ENCODE data around the gene SMIM5. TPM values are rescaled to one million over a fixed set of nuclear protein-coding genes. Genes with fewer than 3 reads are reported as not detected.

Gene SMIM5, protein sequence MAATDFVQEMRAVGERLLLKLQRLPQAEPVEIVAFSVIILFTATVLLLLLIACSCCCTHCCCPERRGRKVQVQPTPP
- total RNA-seq (1 to 10 TPM in 3 of 4 donors, under 1 TPM in 1; 0.82 to 7.2 (median 3.8) TPM), polyA plus RNA-seq (10 to 100 TPM in 1 of 3 donors, 1 to 10 TPM in 2; 5.5 to 29.6 (median 6.0) TPM)

GRCh38 chr17:75632863-75633485 lies at the start of gene SMIM5:
Gene SMIM5, plus strand, starts transcription at chr17:75633434. Its CDS starts 6,768 bp downstream, at chr17:75640202.
- Histone ChIP-seq H3K4me3 (peak within 1 kb of the TSS; percentile 4 to 35 (median 32)), H3K4me1 (peaks cover 0 to 32% (median 23%) of the 10 kb centered on the region in 4 donors), H3K27me3 (no peaks in the 10 kb centered on the region), H3K9me3 (no peaks in the 10 kb centered on the region), H3K36me3 (peaks cover 0 to 6% (median 0%) of the 10 kb centered on the region in 4 donors), H3K27ac (peak within 1 kb of the TSS; percentile 76 to 85 (median 82))
- peak; percentile 95 for DNase-seq
- TF ChIP-seq POLR2A (IDR thresholded peaks at IDR 0.05) = no peak
- peak; percentile 32 to 60 (median 54) for TF ChIP-seq POLR2AphosphoS5 (IDR thresholded peaks at IDR 0.05)
- TF ChIP-seq CTCF (IDR thresholded peaks at IDR 0.05) = peak; percentile 58 to 93 (median 84)
- no peak for TF ChIP-seq EP300 (IDR thresholded peaks at IDR 0.05)
- intact Hi-C loops (cut with DNase I) = loop anchor here (1.0 kb wide), 1 partner anchor 116 kb away; no protein-coding TSS in a partner anchor
- 11 to 21% methylated on average over 19 of the region's 19 CpGs for WGBS, 2 donors

- intact Hi-C loops (cut with DNase I) = loop anchor here (5.0 to 10.0 kb wide), 2 partner anchors 178 to 300 kb away; partner anchors contain the start of genes GRB2 and SLC25A19
- H3K27me3 ChIP-seq = peaks cover 0 to 5% (median 0%) of the 10 kb centered on the region in 3 donors
- no peak overlapping the region for H3K4me3 ChIP-seq
- no peaks in the 10 kb centered on the region for H3K36me3 ChIP-seq
- no peak for DNase-seq
- TF ChIP-seq CTCF (IDR thresholded peaks at IDR 0.05) (no peak), POLR2A (IDR thresholded peaks at IDR 0.05) (no peak), EP300 (IDR thresholded peaks at IDR 0.05) (no peak), POLR2AphosphoS5 (IDR thresholded peaks at IDR 0.05) (no peak)
- 90 to 94% methylated on average over 7 of the region's 7 CpGs for WGBS, 2 donors
- no peaks in the 10 kb centered on the region for H3K9me3 ChIP-seq
- no peak overlapping the region for H3K27ac ChIP-seq
- peaks cover 3 to 18% (median 10%) of the 10 kb centered on the region in 4 donors for H3K4me1 ChIP-seq
Observed at GRCh38 chr17:75584849-75585175, 48.4 kb upstream of the SMIM5 start.

GRCh38 chr17:75587675-75588595 lies 45.3 kb upstream of the SMIM5 start, which contains the start of gene MYO15B:
Gene MYO15B, plus strand, starts transcription at chr17:75587800. Its CDS starts 258 bp downstream, at chr17:75588058.
- H3K27ac ChIP-seq = peak within 1 kb of the TSS; percentile 80 to 94 (median 88)
- H3K9me3 ChIP-seq = no peaks in the 10 kb centered on the region
- TF ChIP-seq POLR2A (IDR thresholded peaks at IDR 0.05) = no peak
- TF ChIP-seq POLR2AphosphoS5 (IDR thresholded peaks at IDR 0.05) = peak in 1 of 4 donors; percentile 46
- peak in 3 of 4 experiments; percentile 25 to 35 (median 27) for TF ChIP-seq CTCF (IDR thresholded peaks at IDR 0.05)
- no peaks in the 10 kb centered on the region for H3K36me3 ChIP-seq
- DNase-seq = peak; percentile 72
- H3K27me3 ChIP-seq = peaks cover 0 to 5% (median 0%) of the 10 kb centered on the region in 3 donors
- intact Hi-C loops (cut with DNase I) = loop anchor here (2.0 to 10.0 kb wide), 3 partner anchors 63 to 303 kb away; partner anchors contain the start of genes GRB2, LLGL2 and SLC25A19
- WGBS, 2 donors = 8 to 44% methylated on average over 82 of the region's 82 CpGs
- peak within 1 kb of the TSS; percentile 52 to 69 (median 67) for H3K4me3 ChIP-seq
- peaks cover 3 to 22% (median 12%) of the 10 kb centered on the region in 4 donors for H3K4me1 ChIP-seq

DNA sequence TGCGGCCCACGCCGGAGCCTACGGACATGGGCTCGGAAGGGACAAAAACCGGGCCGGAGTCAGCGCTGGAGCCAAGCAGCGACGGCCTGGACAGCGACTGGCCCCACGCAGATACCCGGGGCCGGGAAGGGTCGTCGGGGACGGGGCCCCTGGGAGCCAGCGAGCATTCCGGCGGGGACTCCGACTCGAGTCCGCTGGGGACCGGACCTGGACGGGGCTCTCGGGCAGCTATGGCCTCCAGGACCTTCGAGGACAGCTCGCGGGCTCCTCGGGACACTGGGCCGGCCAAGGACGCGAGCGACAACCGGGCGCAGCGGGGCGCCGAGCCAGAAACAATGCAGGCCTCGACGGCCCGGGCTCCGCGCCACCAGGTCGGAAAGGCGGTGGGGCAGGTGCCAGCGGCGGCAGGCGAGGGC lies 44.6 kb upstream of the SMIM5 start:
- Histone ChIP-seq H3K36me3 (no peaks in the 10 kb centered on the region), H3K4me3 (peak overlapping the region; percentile 52 to 69 (median 67)), H3K27ac (peak overlapping the region; percentile 80 to 94 (median 88)), H3K27me3 (peaks cover 0 to 5% (median 0%) of the 10 kb centered on the region in 3 donors), H3K4me1 (peaks cover 3 to 22% (median 12%) of the 10 kb centered on the region in 4 donors), H3K9me3 (no peaks in the 10 kb centered on the region)
- 8 to 39% methylated on average over 49 of the region's 49 CpGs for WGBS, 2 donors
- peak; percentile 82 for DNase-seq
- intact Hi-C loops (cut with DNase I) = loop anchor here (1.0 to 10.0 kb wide), 5 partner anchors 64 to 304 kb away; partner anchors contain the start of genes CASKIN2, GRB2, LLGL2 and SLC25A19
- TF ChIP-seq CTCF (IDR thresholded peaks at IDR 0.05) (no peak), EP300 (IDR thresholded peaks at IDR 0.05) (no peak), POLR2A (IDR thresholded peaks at IDR 0.05) (no peak), POLR2AphosphoS5 (IDR thresholded peaks at IDR 0.05) (no peak)
